Subcutaneous adipose tissue (tissue), 4 donors: Measurements from ENCODE around the gene NXN. TPM values are rescaled to one million over a fixed set of nuclear protein-coding genes. Genes with fewer than 3 reads are reported as not detected.

Source experiments
- total RNA-seq, 4 donors: library from RNA; depleted of rRNA; stranded (reverse); fragments of >200 nt; gene quantifications; one replicate each; pipeline ENCODE4 v1.1.0, GENCODE V29; 2016
- TF ChIP-seq, protein P1 (sequence below): fragments of 450-650 bp; IDR thresholded peaks from one replicate; pipeline ENCODE4 v1.5.1; 2016; ENCODE audit warnings: low read depth, mild to moderate bottlenecking, control low read depth, antibody characterized with exemption, moderate library complexity

NXN gene
- total RNA-seq, 4 donors from 2014 or later, result 2.9 to 24.3 (median 7.4) TPM

DNA sequence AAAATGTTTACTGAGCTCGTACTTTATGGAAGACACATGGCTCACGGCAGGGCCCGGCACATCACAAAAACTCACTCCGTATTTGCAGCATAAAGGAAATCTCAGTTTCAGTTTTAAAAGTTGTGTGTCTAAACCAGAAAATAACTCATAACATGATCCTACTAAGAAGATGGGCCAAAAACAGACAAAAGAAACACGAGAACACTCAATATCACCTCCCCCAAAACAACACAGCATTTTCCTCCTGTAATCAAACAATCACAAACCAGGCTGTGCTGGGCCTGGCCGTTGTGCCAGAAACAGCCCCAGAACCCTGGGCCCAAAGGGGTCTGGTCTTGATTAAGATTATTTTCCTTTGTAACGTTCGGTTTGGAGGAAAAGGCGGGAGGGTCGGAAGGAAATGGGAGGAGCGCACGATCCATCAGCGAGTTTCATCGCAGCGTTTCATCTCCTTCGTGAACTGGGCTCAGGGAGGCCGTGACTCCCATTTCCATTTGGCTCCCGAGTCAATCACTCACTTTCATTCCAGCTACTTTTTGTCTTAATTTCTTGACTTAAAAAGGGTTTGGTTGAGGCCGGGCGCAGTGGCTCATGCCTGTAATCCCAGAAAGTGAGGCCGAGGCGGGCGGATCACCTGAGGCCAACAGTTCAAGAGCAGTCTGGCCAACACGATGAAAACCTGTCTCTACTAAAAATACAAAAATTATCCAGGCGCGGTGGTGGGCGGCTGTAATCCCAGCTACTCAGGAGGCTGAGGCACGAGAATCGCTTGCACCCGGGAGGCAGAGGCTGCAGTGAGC lies 61.4 kb downstream of the NXN start:
- TF ChIP-seq, protein P1, sequence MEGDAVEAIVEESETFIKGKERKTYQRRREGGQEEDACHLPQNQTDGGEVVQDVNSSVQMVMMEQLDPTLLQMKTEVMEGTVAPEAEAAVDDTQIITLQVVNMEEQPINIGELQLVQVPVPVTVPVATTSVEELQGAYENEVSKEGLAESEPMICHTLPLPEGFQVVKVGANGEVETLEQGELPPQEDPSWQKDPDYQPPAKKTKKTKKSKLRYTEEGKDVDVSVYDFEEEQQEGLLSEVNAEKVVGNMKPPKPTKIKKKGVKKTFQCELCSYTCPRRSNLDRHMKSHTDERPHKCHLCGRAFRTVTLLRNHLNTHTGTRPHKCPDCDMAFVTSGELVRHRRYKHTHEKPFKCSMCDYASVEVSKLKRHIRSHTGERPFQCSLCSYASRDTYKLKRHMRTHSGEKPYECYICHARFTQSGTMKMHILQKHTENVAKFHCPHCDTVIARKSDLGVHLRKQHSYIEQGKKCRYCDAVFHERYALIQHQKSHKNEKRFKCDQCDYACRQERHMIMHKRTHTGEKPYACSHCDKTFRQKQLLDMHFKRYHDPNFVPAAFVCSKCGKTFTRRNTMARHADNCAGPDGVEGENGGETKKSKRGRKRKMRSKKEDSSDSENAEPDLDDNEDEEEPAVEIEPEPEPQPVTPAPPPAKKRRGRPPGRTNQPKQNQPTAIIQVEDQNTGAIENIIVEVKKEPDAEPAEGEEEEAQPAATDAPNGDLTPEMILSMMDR, result no peak

DNA sequence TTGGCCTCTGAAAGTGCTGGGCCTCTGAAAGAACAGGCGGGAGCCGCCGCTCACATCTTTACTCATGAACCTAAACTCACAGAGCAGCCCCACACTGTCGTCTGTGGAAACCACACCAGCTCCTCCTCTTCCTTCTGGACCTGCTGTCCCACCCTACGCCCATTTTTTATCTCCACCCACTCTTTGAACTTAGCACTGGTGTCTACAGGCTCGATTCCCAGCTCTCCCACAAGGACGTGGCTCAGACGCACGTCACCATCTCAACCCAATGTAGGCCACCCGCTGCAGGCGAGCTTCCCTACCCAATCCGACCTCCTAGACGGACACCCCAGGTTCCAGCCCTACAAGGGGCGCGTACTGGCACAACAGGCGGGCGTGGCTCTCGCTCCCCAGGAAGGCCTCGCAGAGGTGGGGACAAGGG lies 62.2 kb downstream of the NXN start:
- TF ChIP-seq, protein P1, result no peak

DNA sequence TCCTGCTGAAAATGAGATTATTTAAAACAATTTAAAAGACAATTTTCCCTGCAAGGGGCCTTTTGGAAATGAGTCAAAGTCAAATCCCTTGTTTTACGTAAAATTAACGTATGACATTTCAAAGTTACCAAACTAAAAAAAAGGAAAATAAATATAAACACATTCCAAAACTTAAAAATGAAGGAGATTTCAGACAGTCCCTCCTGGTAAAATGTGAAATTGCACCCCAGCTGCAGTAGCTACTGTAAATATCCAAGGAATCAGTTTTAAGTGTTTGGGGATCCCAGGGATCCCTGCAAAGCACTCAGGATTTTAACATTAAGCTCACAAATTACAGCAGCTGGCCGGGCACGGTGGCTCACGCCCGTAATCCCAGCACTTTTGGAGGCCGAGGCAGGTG lies 63.3 kb downstream of the NXN start:
- TF ChIP-seq, protein P1, result no peak

DNA sequence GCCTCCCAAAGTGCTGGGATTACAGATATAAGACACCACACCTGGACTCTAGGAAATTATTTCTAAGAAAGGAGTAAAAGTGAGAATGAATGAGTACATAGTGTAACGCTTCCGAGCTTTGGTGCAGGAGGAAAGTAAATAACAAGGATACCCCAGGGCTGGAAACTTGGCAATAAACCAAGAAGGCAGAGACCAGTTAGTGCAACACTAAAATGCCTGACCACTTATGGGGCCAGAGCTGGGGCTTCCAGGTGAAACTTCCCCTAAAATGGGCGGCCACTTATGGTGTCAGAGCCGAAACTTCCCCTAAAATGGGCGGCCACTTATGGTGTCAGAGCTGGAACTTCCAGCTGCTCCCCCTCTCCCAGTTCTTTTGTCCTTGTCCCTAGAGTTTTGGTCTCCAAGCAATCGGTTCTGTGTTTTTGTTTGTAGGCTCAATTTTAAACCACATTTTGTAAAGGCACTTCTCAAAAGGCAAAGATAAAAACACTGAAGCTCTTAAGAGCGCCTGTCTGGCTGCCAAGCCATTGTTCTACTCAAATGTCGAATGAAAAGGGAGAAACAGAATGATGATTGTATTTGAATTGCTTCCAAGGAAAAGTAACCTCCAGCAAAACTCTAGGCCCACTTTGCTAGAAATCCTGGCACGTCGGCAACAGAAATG lies 63.9 kb downstream of the NXN start:
- TF ChIP-seq, protein P1, result no peak

DNA sequence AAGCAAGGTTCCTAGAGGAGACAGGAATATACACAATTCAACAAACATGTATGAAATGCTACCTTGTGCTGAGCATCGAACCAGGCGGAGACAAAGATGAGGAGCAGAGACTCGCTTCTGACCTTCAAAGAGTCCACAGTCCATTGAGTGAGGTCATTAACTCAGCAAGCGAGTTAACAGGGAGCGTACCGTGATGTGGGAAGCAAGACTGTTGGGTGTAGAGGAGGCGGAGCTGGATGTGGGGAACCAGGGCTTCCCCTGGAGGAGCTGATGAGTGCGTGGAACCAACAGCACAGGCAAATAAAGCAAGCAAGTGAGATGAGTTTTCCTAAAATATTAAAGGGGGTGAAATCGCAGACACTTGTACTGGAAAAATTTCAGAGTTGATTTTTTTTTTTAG lies 65.0 kb downstream of the NXN start:
- TF ChIP-seq, protein P1, result no peak

DNA sequence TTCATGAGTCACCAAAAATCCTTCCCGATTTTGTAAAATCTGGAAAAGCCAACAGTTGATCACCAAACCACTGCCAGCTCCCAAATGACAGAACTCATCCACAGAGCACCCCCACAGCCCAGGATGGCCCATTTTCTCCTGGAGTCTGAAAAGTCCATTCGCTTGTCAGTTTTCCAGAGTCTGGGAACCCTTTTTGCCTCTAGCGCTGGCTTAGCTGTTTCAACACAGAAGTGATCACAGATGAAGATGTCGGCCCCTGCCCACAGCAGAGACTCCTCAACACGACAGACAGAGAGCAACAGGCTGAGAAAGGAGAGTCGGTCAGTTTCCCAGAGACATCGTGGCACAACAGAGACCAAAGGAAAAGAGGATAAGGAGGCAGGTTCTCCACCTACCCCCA lies 66.4 kb downstream of the NXN start:
- TF ChIP-seq, protein P1, result no peak

DNA sequence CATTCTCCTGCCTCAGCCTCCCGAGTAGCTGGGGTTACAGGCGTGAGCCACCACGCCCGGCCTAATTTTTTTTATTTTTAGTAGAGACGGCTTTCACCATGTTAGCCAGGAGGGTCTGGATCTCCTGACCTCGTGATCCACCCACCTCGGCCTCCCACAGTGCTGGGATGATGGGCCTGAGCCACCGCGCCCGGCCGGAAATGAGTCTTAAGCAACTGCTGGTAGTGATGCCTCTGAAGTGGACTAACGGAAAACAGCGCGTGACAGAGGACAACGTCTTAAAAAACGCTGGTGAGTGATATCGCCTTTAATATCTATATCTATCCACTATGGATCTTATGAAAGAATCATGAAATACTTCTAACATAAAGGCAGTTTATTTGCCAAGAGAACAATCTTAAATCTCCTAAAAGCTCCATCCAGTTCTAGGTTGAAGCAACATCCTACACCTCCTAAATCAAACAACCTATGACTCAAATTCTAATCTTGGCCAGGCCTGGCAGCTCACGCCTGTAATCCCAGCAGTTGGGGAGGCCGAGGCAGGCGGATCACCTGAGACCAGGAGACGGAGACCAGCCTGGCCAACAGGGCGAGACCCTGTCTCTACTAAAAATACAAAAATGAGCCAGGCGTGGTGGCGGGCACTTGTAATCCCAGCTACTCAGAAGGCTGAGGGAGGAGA lies 69.8 kb downstream of the NXN start:
- TF ChIP-seq, protein P1, result no peak
